ENCODE data around the gene AFP.

The AFP gene

GRCh38 chr4:73468170-73468569, 32.1 kb downstream of the AFP start:
- no peak for FAIRE-seq

GRCh38 chr4:73470728-73471127, 34.7 kb downstream of the AFP start:
- FAIRE-seq, result no peak

- no peak for FAIRE-seq
Observed at GRCh38 chr4:73477176-73477575, 41.2 kb downstream of the AFP start.

- FAIRE-seq, result no peak
Observed at GRCh38 chr4:73479323-73479722, 43.3 kb downstream of the AFP start.

GRCh38 chr4:73481358-73481757, 45.3 kb downstream of the AFP start, which contains the start of gene AFM:
AFM (plus strand) TSS chr4:73481745; CDS start chr4:73481776, 31 bp downstream.
- FAIRE-seq, result no peak

- FAIRE-seq, result no peak
Observed at GRCh38 chr4:73485085-73485484, 49.1 kb downstream of the AFP start.

GRCh38 chr4:73485596-73485995, 49.6 kb downstream of the AFP start:
- no peak for FAIRE-seq

- no peak for FAIRE-seq
Observed at GRCh38 chr4:73486497-73486896, 50.5 kb downstream of the AFP start.

- no peak for FAIRE-seq
Observed at GRCh38 chr4:73487233-73487632, 51.2 kb downstream of the AFP start.

- peak; percentile 36 for FAIRE-seq
Observed at GRCh38 chr4:73499996-73500765, 64.2 kb downstream of the AFP start.

GRCh38 chr4:73501664-73502265, 65.7 kb downstream of the AFP start:
- no peak for FAIRE-seq

- FAIRE-seq, result no peak
Observed at GRCh38 chr4:73505567-73505966, 69.5 kb downstream of the AFP start.
